ENCODE measurements around the gene CISTR.
"Not testable (repeated sequence)": the region's sequence is repeated elsewhere in the genome, so short reads cannot be mapped to it uniquely, and the experiment has no call there.

Gene CISTR

DNA sequence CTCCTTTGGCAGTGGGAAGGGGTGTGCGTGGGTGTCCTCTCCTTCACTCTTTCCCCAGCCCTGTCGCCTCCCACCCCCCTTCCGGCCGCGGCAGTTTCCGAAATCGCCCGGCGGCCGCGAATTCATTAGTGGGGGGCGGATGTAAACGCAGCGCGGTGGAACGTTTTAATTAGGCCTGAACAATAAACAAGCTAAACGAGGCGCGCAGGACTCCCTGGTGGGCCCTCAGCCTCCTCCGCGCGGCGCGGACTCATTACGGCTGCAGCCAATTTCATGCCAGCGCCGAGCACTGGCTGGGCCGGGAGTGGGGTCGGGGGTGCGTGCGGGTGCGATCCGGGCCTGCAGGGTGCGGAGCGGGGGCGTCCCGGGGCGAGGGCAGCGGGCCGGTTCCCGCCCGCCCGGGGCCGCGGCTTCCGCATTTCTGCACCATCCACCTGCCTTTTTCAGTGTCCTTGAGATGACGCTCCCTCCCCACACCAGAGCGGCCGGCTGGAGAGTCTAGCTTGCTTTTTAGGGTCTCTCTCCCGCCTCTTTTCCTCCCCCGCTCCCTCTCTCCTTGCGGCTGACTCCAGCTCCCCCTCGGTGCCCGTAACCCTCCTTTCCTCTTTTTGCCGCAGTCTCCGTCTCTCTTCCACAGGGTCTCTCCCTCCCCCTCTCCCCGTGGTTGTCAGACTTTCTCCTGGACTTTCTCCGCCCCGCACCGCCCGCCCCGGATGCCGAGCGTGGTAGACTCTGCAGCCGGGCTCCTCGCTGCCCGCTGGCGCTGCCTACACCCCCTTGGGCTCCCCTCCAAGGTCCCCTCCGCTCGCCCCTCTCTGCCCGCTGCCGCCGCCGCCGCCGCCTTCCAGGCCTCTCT is at the start of gene CISTR:
CISTR (minus strand) TSS at position 644 of the 856 bp plus-strand sequence.
- no peak for DNase-seq (ENCODE audit: low read depth)

GRCh38 chr12:53798575-53798974 is 46.8 kb upstream of the CISTR start:
- DNase-seq (ENCODE audit: low read depth): no peak

- DNase-seq (ENCODE audit: low read depth): no peak
These were observed 44.1 kb upstream of the CISTR start for GRCh38 chr12:53795927-53796326.

GRCh38 chr12:53793221-53793620 is 41.4 kb upstream of the CISTR start:
- no peak for DNase-seq (ENCODE audit: low read depth)

DNA sequence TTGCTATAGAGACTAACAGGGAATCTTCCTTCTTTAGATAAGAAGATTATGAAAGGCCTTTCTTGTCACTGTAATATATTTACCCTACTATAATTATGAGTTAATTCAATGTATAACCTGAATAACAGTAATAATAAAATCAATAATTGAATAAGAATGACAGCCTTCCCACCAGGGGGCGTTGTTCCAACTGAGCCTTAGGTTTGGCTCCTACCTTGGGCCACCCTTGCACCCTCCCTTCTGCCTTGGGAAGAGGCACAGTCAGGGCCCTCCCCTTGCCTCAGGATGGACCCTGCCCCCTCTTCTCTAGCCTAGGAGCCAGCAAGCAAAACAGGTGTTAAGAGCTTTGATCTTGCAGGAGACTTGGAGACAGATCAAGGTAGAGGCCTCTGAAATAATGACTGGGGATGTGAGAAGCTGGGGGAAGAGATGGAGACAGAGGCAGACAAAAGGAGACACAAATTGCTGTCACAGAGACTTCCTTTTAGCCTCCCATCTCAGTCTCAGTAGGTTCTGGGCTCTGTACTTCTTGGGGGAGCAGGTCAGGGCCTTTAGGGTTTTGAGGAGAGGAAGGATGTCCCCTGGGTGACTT is 40.1 kb upstream of the CISTR start:
- no peak for DNase-seq (ENCODE audit: low read depth)

DNA sequence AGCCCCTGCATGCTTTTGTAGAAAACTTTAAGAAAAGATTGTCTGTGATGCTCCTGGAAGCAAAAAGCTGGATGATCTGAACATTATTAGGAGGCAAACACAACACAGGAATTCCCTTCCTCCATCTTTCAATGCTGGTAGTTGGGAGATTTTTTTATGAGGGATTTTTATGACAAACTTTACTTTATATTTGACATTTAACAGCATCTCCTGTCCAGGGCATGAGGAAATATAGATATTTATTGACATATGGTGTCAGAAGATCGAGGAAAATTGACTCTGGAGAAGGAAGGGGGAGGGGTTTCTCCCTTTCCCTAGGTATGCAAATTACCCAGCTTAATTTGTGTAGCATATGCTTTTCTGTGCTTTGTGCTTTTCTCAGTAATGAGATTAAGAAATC is 37.8 kb upstream of the CISTR start:
- DNase-seq (ENCODE audit: low read depth): no peak

GRCh38 chr12:53788892-53789291 is 37.1 kb upstream of the CISTR start:
- no peak for DNase-seq (ENCODE audit: low read depth)

GRCh38 chr12:53786411-53786810 is 34.6 kb upstream of the CISTR start:
- no peak for DNase-seq (ENCODE audit: low read depth)

DNA sequence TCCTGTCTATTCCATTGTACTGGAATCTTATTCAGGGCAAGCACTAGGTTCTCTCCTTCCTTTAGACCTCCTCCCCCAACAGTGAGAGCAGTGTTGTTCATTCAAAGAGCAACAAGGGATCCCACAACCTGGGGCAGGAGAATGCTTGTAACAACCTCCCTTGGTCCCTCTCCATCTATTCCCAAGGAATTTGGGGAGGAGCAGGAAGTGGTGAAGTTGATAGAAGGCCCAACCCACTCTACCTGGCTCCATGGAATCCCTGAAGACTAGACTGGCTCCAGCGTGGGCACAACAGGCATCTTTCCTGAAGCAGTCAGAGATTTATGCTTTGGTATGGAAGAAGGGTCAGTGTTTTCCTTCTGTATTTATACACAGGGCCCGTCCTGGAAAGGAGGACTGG is 33.4 kb upstream of the CISTR start:
- DNase-seq (ENCODE audit: low read depth): no peak

GRCh38 chr12:53782093-53782703 is 30.4 kb upstream of the CISTR start:
- no peak for DNase-seq (ENCODE audit: low read depth)

- DNase-seq (ENCODE audit: low read depth): no peak
These were observed 29.5 kb upstream of the CISTR start for GRCh38 chr12:53781228-53781801.

DNA sequence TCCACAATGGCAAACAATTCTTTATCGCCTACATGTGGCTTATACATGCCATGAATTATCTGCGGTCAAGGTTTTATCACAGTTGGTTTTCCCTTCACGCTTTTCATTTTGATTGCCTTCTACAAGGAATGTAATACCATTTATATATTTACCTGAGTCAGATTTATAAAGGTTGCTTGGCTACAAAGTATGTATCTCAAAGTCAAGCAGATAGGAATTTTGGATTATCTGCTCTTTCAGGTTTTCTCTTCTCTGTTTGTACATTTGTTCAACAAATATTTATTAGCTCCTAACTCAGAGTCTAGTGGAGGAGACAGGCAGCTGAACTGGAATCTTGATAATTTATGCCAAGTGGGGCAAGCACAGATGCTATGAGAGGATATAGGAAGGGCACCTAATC is 28.5 kb upstream of the CISTR start:
- DNase-seq (ENCODE audit: low read depth): no peak

DNA sequence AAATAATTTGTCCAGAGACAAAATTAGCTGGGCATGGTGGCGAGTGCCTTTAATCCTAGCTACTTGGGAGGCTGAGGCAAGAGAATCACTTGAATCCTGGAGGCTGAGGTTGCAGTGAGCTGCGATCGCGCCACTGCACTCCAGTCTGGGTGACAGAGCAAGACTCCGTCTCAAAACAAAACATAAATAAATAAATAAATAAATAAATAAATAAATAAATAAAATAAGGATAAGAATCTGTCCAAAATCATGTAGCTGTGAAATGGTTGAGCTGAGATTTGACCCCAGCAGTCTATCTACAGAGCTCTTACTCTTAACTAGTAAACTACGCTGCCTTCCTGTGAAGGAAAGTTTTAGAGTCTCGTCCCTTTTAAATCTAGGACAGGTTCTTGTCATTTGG is 27.9 kb upstream of the CISTR start:
- not testable (repeated sequence) for DNase-seq (ENCODE audit: low read depth)

DNA sequence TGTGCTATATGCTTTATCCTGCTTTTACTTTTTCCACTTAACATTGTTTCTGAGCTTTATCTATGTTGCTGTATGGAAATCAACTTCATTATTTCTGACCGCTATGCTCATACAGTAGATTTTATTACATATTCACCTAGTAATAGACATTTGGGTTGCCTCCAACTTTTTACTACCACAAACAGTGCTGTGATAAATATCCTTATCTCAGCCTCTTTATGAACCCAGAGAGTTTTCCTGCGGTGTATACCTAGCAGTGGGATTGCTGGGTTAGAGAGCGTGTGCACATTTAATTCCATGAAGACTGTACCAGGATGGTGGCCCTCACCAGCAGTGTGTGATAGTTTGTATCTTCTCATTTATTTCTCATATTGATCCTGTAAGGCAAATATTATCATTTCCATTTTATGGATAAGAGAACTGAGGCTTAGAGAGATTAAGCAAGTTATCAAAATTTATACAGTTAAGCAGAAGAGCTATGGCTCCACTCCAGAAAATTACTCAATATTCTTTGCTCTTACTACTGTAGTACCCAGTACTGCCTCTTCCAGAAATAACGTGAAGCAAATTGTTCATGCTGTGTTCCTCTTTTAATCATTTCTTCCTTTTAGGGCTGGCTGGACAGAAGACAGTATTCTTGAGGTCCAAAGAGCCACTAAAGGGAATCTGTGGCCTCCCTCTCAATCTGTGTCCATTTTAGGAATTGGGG is 26.3 kb upstream of the CISTR start:
- no peak for DNase-seq (ENCODE audit: low read depth)

DNA sequence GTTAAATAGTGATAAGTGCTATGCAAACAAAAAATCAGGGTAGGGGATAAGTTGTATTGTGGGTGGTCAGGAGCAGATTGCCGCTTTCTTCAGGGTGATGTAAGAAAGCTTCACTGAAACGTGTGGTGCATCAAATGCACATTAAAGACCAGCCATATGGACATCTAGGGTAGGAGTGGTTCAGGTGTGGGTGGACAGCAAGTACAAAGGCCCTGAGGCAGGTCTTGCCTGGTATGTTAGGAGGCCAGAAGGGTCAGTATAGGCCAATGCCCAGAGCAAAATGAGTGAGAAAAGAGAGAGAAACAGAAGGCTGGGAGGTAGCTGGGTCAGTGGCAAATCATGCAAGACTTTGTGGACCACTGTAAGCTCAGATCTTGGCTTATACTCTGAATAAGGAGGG is 25.6 kb upstream of the CISTR start:
- no peak for DNase-seq (ENCODE audit: low read depth)

DNA sequence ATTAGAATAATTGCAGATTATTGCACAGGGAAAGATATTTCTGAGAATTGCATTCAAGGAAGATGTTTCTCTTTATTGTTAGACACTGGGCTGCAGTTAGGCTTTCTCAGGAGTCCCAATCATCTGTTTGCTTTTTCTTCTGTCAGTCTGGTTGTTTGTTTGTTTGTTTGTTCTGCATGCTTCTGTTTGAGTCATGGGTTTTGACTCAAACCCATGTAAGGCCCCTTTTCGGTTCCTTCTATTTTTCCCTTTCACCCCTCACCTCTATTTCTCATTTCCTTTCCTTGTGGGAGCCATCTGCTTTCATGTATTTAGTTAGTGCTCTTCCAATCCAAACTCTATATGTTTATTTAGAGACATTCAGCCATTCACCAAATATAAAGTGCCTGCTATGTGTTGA is 25.1 kb upstream of the CISTR start:
- DNase-seq (ENCODE audit: low read depth): no peak

- DNase-seq (ENCODE audit: low read depth): no peak
These were observed 23.8 kb upstream of the CISTR start for GRCh38 chr12:53775478-53776145.

DNA sequence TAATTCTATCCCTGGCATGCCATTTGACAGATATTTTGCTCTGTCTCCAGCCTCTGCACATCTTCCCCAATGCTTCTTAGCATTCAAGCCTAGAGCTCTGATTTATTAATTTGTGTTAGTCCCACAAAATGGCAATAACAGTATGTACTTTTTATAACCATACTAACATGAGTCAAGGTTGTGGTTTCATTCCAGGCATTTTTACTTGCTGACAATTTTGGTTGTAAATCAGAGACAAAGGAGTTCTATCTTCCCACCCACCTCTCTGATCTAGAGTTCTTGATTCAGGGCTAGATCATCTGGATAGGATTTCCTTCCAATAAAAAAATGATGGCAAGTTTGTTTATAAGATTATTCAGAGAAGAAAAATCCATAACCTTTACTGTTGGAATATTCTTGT is 18.5 kb upstream of the CISTR start:
- DNase-seq (ENCODE audit: low read depth): no peak

DNA sequence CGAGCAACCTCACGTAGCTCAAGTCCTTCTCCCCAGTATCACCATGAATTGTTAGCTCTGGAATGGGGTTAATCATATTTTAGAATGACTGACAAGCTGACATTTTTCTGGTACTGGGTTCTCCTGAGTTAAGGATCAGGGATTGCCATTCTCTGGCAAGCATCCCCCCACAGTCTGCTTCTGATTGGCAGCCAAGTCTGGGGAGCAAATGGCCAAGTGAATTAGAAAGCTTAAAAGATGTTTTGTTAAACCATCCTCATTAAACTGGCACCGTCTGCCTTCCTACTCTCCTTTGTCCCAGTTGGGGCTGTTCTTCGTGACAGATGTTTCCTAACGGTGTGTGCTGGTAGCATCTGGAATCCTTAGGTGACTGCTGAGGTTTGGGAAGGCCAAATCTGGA is 17.2 kb upstream of the CISTR start:
- DNase-seq (ENCODE audit: low read depth): no peak

GRCh38 chr12:53766881-53767280 is 15.1 kb upstream of the CISTR start:
- no peak for DNase-seq (ENCODE audit: low read depth)

DNA sequence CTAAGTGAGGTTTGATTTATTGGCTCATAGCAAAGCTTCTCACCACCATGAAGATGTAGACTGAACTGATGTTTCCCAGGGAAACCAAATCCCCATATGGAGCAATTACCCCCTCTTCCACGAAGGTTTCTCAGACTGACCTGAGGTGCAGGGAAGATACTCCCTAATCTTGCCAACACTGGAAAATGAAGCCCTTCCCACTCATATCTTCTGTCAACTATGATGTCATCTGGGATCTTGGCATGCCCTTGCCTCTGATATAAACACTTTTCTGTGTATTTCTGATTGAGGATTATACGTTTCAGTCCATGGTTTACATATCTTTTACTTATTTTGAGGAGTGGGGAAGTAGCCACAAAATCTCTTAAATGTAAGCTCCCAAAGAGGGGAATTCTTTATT is 14.1 kb upstream of the CISTR start:
- DNase-seq (ENCODE audit: low read depth): no peak

GRCh38 chr12:53764615-53765014 is 12.8 kb upstream of the CISTR start:
- no peak for DNase-seq (ENCODE audit: low read depth)

Data from stimulated activated CD8-positive, alpha-beta memory T cell treated with anti-CD3 and anti-CD28 coated beads, Interleukin-15, amount 100 ng/mL, for 24 hours (primary cell).